Epidermal melanocyte (primary cell): Measurements from ENCODE around the gene POLD3.
"Not testable (repeated sequence)": the region's sequence is repeated elsewhere in the genome, so short reads cannot be mapped to it uniquely, and the experiment has no call there.

Experiments used
- DNase-seq: peaks from one replicate; pipeline ENCODE4 v3.0.0; 2011; ENCODE audit warnings: low spot score; ENCODE audit not compliant: insufficient read length

POLD3 gene

GRCh38 chr11:74581954-74582547 lies 10.3 kb upstream of the POLD3 start:
- DNase-seq = no peak

GRCh38 chr11:74583024-74583624 lies 9.3 kb upstream of the POLD3 start:
- no peak for DNase-seq

GRCh38 chr11:74590492-74590891 lies 1.9 kb upstream of the POLD3 start:
- DNase-seq = not testable (repeated sequence)

GRCh38 chr11:74592063-74592440 lies 330 bp upstream of the POLD3 start:
- DNase-seq = no peak

- DNase-seq = no peak
Measured at GRCh38 chr11:74593463-74593862, 1.1 kb downstream of the POLD3 start.

GRCh38 chr11:74602637-74603556 lies 10.5 kb downstream of the POLD3 start:
- no peak for DNase-seq

DNA sequence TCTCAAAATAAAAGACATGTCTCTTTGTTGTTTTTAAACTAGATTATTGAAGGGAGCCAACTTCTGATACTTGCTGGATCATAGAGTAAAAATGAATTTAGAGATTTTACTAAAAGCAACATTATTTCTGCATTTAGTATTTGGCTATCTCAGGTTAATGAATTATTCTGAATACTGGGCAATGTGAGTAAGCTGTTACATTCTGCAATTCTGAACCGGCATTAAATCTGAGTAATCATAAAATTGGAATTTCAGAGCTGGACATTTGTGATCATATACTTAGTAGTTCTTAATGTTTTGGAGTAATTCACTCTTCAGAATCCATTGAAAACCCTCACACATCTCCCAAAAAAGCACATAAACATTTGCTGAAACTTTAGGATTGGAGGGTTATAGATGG lies 11.5 kb downstream of the POLD3 start:
- DNase-seq = no peak

DNA sequence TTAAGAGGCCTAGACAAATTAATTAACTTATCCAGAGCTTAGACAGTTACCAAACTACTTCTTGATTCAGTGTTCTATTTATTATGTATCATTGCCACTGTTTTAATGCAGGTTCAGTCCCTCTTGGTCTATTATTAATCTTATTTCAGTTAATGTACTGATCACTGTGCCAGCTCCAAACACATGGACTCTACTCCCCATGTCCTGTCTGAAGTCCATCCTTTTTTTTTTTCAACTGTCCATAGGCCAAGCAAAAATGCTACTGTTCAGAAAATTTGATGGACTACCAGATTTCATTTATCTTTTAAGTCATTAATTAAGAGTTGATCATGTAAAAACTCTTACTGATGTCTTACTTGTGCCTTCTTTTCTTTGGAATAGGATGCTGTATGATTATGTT lies 11.9 kb downstream of the POLD3 start:
- DNase-seq = no peak

DNA sequence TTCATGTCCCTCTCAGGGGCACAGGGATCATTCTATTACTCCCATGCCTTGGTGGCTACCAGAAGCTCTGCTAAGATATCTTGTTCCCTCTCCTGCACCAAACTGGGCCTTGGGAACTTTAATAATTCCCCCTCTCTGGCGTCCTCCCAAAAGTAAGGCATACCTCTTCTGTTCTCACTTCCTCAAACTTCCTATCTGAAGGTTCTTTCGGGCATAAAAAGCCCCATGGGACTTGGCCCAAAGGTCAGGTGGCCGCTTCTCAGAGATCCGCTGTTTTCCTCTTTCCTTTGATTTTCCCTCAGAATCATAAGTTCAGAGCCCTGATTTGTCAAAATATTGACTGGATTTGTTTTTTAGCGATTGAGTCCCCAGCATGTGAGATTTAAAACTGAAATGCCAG lies 13.0 kb downstream of the POLD3 start:
- no peak for DNase-seq

GRCh38 chr11:74608431-74608830 lies 16.0 kb downstream of the POLD3 start:
- no peak for DNase-seq

DNA sequence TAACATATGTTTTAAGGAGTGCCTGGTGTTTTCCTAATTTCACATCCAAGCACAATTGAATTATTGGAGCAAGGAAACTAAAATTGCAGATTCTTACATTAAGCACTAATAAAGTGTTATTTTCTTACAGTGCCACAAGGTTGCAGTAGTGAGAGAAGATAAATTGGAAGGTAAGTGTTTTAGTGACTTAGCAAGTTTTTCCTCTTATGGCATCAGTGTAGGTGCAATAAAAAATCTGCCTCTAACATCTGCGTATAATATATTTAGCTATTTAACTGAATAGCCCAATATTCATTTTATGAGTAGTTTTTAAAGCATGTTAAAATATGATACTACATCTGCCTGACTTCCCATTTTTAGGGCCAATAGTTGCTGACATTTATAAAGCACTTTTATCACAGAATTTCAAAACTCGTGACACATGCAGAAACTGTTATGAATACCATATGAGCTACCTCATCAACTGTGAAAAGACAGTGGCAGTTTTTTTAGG lies 19.0 kb downstream of the POLD3 start:
- no peak for DNase-seq

- DNase-seq = no peak
Measured at GRCh38 chr11:74612877-74613276, 20.5 kb downstream of the POLD3 start.

DNA sequence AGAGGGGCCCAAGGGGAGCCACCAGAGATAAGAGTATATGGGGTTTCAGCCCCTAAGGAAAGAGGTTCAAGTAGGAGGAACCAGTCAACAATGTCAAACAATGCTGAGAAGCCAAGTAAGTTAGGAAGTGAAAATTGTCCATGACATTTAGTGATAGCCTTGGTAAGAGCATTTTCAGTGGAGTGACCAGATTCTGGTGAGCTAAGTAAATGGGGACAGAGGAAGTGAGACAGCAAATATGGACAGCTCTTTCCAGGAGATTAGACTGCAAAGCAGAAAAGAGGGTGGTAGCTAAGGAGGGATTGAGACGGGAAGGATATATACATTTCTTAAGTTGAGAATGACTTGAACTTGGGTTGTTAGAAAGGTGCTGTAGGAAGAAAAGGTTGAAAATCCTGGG lies 22.9 kb downstream of the POLD3 start:
- DNase-seq = no peak

- DNase-seq = no peak
Measured at GRCh38 chr11:74615988-74616387, 23.6 kb downstream of the POLD3 start.

DNA sequence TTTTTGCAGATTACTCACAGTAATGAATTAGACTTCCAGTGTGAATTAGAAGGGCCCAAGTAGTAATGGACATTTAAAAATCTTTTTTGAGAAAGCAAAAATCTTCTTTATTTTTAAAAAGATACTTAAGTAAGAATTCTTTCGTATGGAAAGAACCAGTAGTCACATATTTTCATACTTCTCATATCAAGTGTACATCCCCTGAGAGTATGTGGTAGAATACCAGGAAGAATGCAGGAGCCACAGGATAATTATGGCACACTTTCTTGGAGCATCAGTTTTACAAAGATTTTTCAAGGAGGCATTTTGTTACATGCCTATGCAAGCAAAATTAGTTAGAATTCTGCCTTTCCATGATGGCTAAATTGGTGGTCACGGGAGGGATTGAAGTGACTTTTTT lies 28.1 kb downstream of the POLD3 start:
- no peak for DNase-seq

- no peak for DNase-seq
Measured at GRCh38 chr11:74626130-74626529, 33.7 kb downstream of the POLD3 start.

GRCh38 chr11:74626604-74627003 lies 34.2 kb downstream of the POLD3 start:
- no peak for DNase-seq

DNA sequence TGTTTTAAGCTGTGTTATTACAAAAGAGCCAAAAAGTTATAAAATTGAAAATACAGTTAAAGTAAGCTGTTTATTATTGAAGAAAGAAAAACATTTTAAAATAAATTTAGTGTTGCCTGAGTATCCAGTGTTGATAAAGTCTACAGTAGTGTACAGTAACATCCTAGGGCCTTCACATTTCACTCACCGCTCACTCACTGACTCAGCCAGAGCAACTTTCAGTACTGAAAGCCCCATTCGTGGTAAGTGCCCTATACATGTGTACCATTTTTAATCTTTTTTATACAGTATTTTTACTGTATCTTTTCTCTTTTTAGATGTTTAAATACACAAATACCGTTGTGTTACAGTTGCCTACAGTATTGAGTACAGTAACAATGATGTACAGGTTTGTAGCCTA lies 35.0 kb downstream of the POLD3 start:
- no peak for DNase-seq

DNA sequence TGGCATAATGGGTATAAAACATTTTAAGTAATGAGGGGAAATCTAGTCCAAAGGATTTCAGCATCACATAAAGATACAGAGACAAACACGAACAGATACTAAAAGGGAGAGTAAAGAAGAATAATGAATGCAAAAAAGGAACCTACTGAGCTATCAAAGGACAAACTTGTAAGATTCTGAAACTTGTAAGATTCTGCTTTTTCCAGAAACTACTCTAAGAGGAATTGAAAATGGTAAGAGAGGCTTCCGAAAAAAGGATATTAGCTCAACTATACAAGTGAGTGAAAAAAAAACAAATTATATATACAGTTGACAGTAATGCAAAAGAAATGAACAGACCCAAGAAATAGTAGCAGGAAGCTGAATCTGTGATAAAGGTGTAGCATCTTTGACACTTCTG lies 37.7 kb downstream of the POLD3 start:
- DNase-seq = no peak

DNA sequence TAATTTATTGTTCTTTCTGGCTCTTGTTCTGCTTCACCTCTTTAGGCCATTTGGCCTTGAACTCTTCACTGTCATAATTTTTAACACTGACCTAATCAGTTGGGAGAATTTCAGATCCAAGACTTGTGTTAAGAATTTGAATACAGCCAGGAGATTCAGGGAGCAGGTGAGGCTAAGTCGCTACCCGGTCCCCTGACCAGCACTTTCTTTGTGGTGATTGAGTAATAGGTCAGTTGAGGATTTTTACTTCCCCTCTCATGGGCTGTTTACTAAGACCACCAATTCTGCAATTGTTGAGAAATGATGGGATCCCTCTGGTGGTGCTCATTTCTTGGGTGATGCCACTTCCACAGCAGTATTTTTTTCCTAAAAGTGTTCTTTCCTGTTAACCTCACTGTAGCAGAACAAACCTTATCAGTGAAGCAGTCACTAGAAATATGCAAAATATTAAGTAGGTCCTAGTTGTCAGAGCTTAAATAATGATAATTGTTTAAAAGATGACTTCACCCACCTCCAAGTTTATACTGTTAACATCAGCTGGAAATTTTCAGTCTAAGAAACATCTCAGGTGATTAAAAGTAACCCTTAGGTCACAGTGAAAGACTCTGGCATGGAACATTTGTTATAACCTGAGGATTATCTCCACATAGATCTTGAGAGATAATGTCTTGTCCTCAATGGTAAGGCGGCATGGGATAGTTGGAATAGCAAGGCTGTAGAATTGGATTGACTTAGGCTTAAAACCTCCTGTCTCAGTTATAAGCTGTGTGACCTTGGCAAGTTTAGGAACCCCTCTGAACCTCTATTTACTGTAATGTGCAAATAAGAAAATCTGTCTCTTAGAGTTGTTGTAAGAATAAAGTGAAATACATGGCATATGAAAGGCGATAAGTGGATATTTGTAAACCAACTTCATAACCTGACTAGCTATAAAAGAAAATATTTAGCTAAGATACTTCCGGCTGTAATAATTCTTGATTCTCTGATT lies 41.3 kb downstream of the POLD3 start:
- DNase-seq = no peak

DNA sequence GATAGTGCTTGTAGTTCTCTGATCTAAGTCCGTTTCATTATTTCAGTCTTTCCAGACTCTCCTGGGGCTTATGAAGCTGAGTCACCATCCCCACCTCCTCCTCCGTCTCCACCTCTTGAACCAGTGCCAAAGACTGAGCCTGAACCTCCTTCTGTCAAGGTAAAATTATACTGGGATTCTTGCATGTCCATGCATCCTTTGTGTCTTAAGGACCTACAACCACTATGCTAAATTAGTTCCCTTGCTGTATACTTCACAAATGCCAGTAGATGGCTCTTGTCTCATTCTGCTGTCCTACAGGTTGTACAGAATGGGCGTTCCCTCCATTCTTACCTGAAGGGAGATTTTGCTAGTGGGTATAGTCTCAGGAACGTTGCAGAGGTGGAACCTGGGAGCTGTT lies 42.2 kb downstream of the POLD3 start:
- DNase-seq = no peak
